GM12878 (cell line): Measurements from ENCODE around the gene RNF183. TPM values are rescaled to one million over a fixed set of nuclear protein-coding genes. Genes with fewer than 3 reads are reported as not detected.

Experiments used
- LARP7 ChIP-seq: fragments of 450-650 bp; IDR thresholded peaks from 2 replicates; pipeline ENCODE4 v1.6.1; 2017; ENCODE audit warnings: mild to moderate bottlenecking
- NRF1 ChIP-seq: conservative IDR thresholded peaks from 2 replicates; pipeline ENCODE4 v1.6.1; 2011; ENCODE audit warnings: mild to moderate bottlenecking, low read depth, low read length, improper control_type of control experiment
- PAX5 ChIP-seq: IDR thresholded peaks from 2 replicates; pipeline ENCODE4 v1.6.1; 2011; ENCODE audit warnings: low read depth, low read length, borderline replicate concordance
- PBX3 ChIP-seq: IDR thresholded peaks from 2 replicates; pipeline ENCODE4 v1.6.1; 2011; ENCODE audit warnings: mild to moderate bottlenecking, low read depth, low read length, moderate library complexity; ENCODE audit not compliant: insufficient replicate concordance
- POU2F2 ChIP-seq: IDR thresholded peaks from 3 replicates; pipeline ENCODE4 v1.6.1; 2011; ENCODE audit warnings: low read depth, mild to moderate bottlenecking, low read length, borderline replicate concordance
- SUZ12 ChIP-seq: fragments of 200-600 bp; sonication (generic); IDR thresholded peaks from one replicate; pipeline ENCODE4 v1.6.1; 2018; ENCODE audit warnings: antibody characterized with exemption, mild to moderate bottlenecking; ENCODE audit not compliant: unreplicated experiment
- WRNIP1 ChIP-seq: IDR thresholded peaks from 2 replicates; pipeline ENCODE4 v1.6.1; 2011; ENCODE audit warnings: low read depth, low read length, improper control_type of control experiment, borderline replicate concordance
- ZSCAN29 ChIP-seq: fragments of 450-650 bp; IDR thresholded peaks from 2 replicates; pipeline ENCODE4 v1.6.1; 2017; ENCODE audit warnings: mild to moderate bottlenecking, moderate library complexity
- polyA plus RNA-seq, 11 experiments: library from polyadenylated mRNA; depleted of rRNA in 4 of 11; unstranded in 6 of 11; stranded (reverse) in 5 of 11; fragments of >200 nt; fragmentation: Nextera tagmentation in 4 of 11; fragmentation: Illumina TruSeq in 1 of 11; extraction: Ambion mirVana in 4 of 11; extraction: Trizol in 1 of 11; gene quantifications; 1 replicate in 1 of 11; 2 replicates in 10 of 11; pipeline versions ENCODE4 v1.2.1 to v1.2.3, GENCODE V29; 2011 to 2016; ENCODE audit warnings: inconsistent platforms in 2 of 11, missing spikeins in 2 of 11, low read depth in 1 of 11
- total RNA-seq, 4 experiments: library from RNA; depleted of rRNA in 3 of 4; stranded (reverse); fragments of >200 nt in 3 of 4; fragmentation: Illumina TruSeq in 1 of 4; extraction: Trizol in 1 of 4; gene quantifications; 2 replicates each; pipeline versions ENCODE4 v1.2.1 to v1.2.3, GENCODE V29; 2013 to 2021
- TF ChIP-seq, protein P1 (sequence below): IDR thresholded peaks from 2 replicates; pipeline ENCODE4 v1.6.1; 2012; ENCODE audit warnings: low read length, inconsistent platforms
- TF ChIP-seq, protein P2 (sequence below): fragments of 450-650 bp; formaldehyde crosslinking; IDR thresholded peaks from 2 replicates; pipeline ENCODE4 v1.5.0; 2022; ENCODE audit warnings: mild to moderate bottlenecking, missing genetic modification characterization

RNF183 gene
- total and polyA plus RNA-seq, 10 of the 15 experiments (the other 5 are each of a cell fraction or from before 2014, with no cell fraction given): 0.03 to 0.26 (median 0.07) TPM; not detected in 6

GRCh38 chr9:113350937-113351336 is 47.8 kb upstream of the RNF183 start (continued):
- TF ChIP-seq, protein P1, sequence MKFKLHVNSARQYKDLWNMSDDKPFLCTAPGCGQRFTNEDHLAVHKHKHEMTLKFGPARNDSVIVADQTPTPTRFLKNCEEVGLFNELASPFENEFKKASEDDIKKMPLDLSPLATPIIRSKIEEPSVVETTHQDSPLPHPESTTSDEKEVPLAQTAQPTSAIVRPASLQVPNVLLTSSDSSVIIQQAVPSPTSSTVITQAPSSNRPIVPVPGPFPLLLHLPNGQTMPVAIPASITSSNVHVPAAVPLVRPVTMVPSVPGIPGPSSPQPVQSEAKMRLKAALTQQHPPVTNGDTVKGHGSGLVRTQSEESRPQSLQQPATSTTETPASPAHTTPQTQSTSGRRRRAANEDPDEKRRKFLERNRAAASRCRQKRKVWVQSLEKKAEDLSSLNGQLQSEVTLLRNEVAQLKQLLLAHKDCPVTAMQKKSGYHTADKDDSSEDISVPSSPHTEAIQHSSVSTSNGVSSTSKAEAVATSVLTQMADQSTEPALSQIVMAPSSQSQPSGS: no peak
- TF ChIP-seq POU2F2: peak; percentile 42; the same call in 1 of the 3 replicates
- no peak for TF ChIP-seq NRF1
- TF ChIP-seq SUZ12: no peak
- TF ChIP-seq ZSCAN29: no peak
- no peak for TF ChIP-seq PBX3
- no peak for TF ChIP-seq LARP7
- no peak for TF ChIP-seq WRNIP1
- no peak for TF ChIP-seq PAX5
- TF ChIP-seq, protein P2, sequence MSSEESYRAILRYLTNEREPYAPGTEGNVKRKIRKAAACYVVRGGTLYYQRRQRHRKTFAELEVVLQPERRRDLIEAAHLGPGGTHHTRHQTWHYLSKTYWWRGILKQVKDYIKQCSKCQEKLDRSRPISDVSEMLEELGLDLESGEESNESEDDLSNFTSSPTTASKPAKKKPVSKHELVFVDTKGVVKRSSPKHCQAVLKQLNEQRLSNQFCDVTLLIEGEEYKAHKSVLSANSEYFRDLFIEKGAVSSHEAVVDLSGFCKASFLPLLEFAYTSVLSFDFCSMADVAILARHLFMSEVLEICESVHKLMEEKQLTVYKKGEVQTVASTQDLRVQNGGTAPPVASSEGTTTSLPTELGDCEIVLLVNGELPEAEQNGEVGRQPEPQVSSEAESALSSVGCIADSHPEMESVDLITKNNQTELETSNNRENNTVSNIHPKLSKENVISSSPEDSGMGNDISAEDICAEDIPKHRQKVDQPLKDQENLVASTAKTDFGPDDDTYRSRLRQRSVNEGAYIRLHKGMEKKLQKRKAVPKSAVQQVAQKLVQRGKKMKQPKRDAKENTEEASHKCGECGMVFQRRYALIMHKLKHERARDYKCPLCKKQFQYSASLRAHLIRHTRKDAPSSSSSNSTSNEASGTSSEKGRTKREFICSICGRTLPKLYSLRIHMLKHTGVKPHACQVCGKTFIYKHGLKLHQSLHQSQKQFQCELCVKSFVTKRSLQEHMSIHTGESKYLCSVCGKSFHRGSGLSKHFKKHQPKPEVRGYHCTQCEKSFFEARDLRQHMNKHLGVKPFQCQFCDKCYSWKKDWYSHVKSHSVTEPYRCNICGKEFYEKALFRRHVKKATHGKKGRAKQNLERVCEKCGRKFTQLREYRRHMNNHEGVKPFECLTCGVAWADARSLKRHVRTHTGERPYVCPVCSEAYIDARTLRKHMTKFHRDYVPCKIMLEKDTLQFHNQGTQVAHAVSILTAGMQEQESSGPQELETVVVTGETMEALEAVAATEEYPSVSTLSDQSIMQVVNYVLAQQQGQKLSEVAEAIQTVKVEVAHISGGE (CRISPR knock-in tag): no peak
- TF ChIP-seq, all 136 proteins: peak for 6
